NT2/D1 (cell line): ENCODE results near the gene GEMIN7.
A peak's percentile ranks its signal among the peaks of the same experiment; 100 is the strongest.

Experiments
- DNase-seq: peaks from one replicate; pipeline ENCODE4 v3.0.0-alpha.2; 2011; ENCODE audit warnings: low read depth, low spot score
- H3K27me3 ChIP-seq: 2 replicates; pipeline ENCODE4 v1.6.0; 2011; ENCODE audit warnings: mild to moderate bottlenecking; ENCODE audit not compliant: insufficient read length, insufficient read depth
- H3K36me3 ChIP-seq: 2 replicates; pipeline ENCODE4 v1.6.1; 2011; ENCODE audit warnings: mild to moderate bottlenecking, low read length, mixed read lengths; ENCODE audit not compliant: insufficient read depth, insufficient read length
- H3K4me1 ChIP-seq: 2 replicates; pipeline ENCODE4 v1.5.1; 2011; ENCODE audit not compliant: insufficient read depth, insufficient read length
- H3K4me3 ChIP-seq: 2 replicates; pipeline ENCODE4 v1.5.1; 2011; ENCODE audit warnings: low read depth; ENCODE audit not compliant: insufficient read length
- H3K9ac ChIP-seq: 2 replicates; pipeline ENCODE4 v1.6.0; 2011; ENCODE audit warnings: low read depth; ENCODE audit not compliant: insufficient read length
- H3K9me3 ChIP-seq: 2 replicates; pipeline ENCODE4 v1.5.1; 2011; ENCODE audit warnings: mild to moderate bottlenecking, low read length; ENCODE audit not compliant: insufficient read depth
- SUZ12 ChIP-seq: IDR thresholded peaks from 2 replicates; pipeline ENCODE4 v1.6.1; 2011; ENCODE audit not compliant: insufficient read length, insufficient read depth; ENCODE audit errors: extremely low read depth
- YY1 ChIP-seq: IDR thresholded peaks from 2 replicates; pipeline ENCODE4 v1.6.1; 2011; ENCODE audit not compliant: insufficient read length, insufficient read depth
- ZNF274 ChIP-seq: IDR thresholded peaks from 2 replicates; pipeline ENCODE4 v1.6.1; 2011; ENCODE audit warnings: mild to moderate bottlenecking, low read depth, low read length

GEMIN7 gene

GRCh38 chr19:45121827-45122345, 42.8 kb downstream of the GEMIN7 start:
- no peak for DNase-seq
- H3K9me3 ChIP-seq: no peaks in the 10 kb centered on the region
- no peaks in the 10 kb centered on the region for H3K27me3 ChIP-seq
- H3K9ac ChIP-seq: no peak overlapping the region
- TF ChIP-seq SUZ12 (no peak), YY1 (no peak), ZNF274 (no peak)
- H3K4me1 ChIP-seq: peaks cover 15% of the 10 kb centered on the region
- H3K36me3 ChIP-seq: peaks cover 15% of the 10 kb centered on the region
- no peak overlapping the region for H3K4me3 ChIP-seq

GRCh38 chr19:45122832-45123231, 43.8 kb downstream of the GEMIN7 start:
- no peaks in the 10 kb centered on the region for H3K9me3 ChIP-seq
- no peaks in the 10 kb centered on the region for H3K27me3 ChIP-seq
- DNase-seq: no peak
- H3K4me1 ChIP-seq: peaks cover 7% of the 10 kb centered on the region
- H3K36me3 ChIP-seq: peaks cover 15% of the 10 kb centered on the region
- H3K9ac ChIP-seq: no peak overlapping the region
- TF ChIP-seq ZNF274 (no peak), SUZ12 (no peak), YY1 (no peak)
- no peak overlapping the region for H3K4me3 ChIP-seq

- TF ChIP-seq YY1 (no peak), ZNF274 (no peak), SUZ12 (no peak)
- no peak for DNase-seq
- Histone ChIP-seq H3K27me3 (no peaks in the 10 kb centered on the region), H3K36me3 (peaks cover 15% of the 10 kb centered on the region), H3K9ac (no peak overlapping the region), H3K4me3 (no peak overlapping the region), H3K9me3 (no peaks in the 10 kb centered on the region), H3K4me1 (peaks cover 5% of the 10 kb centered on the region)
Observed at GRCh38 chr19:45123440-45123850, 44.4 kb downstream of the GEMIN7 start.

DNA sequence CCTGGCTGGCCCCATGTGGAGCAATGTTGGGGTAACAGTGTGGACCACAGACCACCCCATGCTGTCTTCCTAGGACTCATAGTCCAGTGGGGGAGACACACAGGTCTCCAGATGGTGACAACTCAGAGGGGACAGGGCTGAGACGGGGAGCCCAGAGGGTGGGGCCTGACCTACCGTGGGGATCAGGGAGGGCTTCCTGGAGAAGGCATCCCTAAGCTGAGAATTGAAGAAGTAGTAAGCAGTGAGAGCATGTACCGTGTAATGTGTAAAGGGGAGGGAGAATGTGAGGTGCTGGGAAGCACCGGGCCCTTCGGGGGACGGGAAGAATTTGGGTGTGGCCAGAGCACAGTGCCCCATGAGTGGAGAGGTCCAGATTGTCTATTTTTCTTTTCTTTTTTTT, 45.0 kb downstream of the GEMIN7 start:
- H3K9me3 ChIP-seq: no peaks in the 10 kb centered on the region
- H3K4me1 ChIP-seq: peaks cover 5% of the 10 kb centered on the region
- H3K36me3 ChIP-seq: peaks cover 19% of the 10 kb centered on the region
- no peaks in the 10 kb centered on the region for H3K27me3 ChIP-seq
- no peak overlapping the region for H3K9ac ChIP-seq
- H3K4me3 ChIP-seq: no peak overlapping the region
- DNase-seq: no peak
- TF ChIP-seq ZNF274 (no peak), YY1 (no peak), SUZ12 (no peak)

- peaks cover 5% of the 10 kb centered on the region for H3K4me1 ChIP-seq
- H3K27me3 ChIP-seq: no peaks in the 10 kb centered on the region
- peaks cover 19% of the 10 kb centered on the region for H3K36me3 ChIP-seq
- H3K4me3 ChIP-seq: no peak overlapping the region
- no peak for DNase-seq
- no peak overlapping the region for H3K9ac ChIP-seq
- no peak for TF ChIP-seq SUZ12
- TF ChIP-seq ZNF274: no peak
- no peak for TF ChIP-seq YY1
- H3K9me3 ChIP-seq: no peaks in the 10 kb centered on the region
Observed at GRCh38 chr19:45125360-45125759, 46.3 kb downstream of the GEMIN7 start.

- TF ChIP-seq SUZ12: no peak
- no peak for TF ChIP-seq YY1
- no peak for TF ChIP-seq ZNF274
- Histone ChIP-seq H3K4me1 (peaks cover 9% of the 10 kb centered on the region), H3K27me3 (no peaks in the 10 kb centered on the region), H3K9me3 (no peaks in the 10 kb centered on the region), H3K36me3 (peaks cover 19% of the 10 kb centered on the region), H3K4me3 (no peak overlapping the region), H3K9ac (no peak overlapping the region)
- DNase-seq: peak; percentile 20
Observed at GRCh38 chr19:45125975-45126493, 47.0 kb downstream of the GEMIN7 start.

GRCh38 chr19:45126654-45127053, 47.6 kb downstream of the GEMIN7 start:
- no peak overlapping the region for H3K4me3 ChIP-seq
- TF ChIP-seq ZNF274 (no peak), SUZ12 (no peak), YY1 (no peak)
- H3K27me3 ChIP-seq: no peaks in the 10 kb centered on the region
- no peak overlapping the region for H3K9ac ChIP-seq
- peaks cover 20% of the 10 kb centered on the region for H3K36me3 ChIP-seq
- DNase-seq: no peak
- peaks cover 10% of the 10 kb centered on the region for H3K4me1 ChIP-seq
- no peaks in the 10 kb centered on the region for H3K9me3 ChIP-seq

GRCh38 chr19:45128146-45128545, 49.1 kb downstream of the GEMIN7 start:
- Histone ChIP-seq H3K4me1 (peaks cover 10% of the 10 kb centered on the region), H3K9ac (no peak overlapping the region), H3K27me3 (no peaks in the 10 kb centered on the region), H3K4me3 (no peak overlapping the region), H3K36me3 (peaks cover 24% of the 10 kb centered on the region), H3K9me3 (no peaks in the 10 kb centered on the region)
- no peak for DNase-seq
- no peak for TF ChIP-seq SUZ12
- no peak for TF ChIP-seq ZNF274
- no peak for TF ChIP-seq YY1
